Measurements from ENCODE around the gene ST3GAL4.
"Not testable (repeated sequence)": the region's sequence is repeated elsewhere in the genome, so short reads cannot be mapped to it uniquely, and the experiment has no call there.

ST3GAL4 gene

DNA sequence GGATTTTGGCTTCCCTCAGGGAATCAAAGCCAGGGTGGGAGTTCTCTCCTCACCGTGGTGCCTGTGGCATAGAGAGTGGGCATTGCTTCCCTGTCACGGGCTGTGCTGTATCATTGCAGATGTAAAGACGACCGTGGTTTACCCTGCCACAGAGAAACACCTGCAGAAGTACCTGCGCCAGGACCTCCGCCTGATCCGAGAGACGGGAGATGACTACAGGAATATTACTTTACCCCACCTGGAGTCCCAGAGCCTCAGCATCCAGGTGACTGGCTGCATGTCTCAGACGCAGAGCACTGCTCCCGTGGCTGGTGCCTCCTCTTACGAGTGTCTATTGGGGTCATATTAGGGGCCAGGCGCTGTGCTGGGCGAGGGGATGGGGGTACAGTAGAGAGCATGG lies 24.2 kb upstream of the ST3GAL4 start:
- DNase-seq = no peak

DNA sequence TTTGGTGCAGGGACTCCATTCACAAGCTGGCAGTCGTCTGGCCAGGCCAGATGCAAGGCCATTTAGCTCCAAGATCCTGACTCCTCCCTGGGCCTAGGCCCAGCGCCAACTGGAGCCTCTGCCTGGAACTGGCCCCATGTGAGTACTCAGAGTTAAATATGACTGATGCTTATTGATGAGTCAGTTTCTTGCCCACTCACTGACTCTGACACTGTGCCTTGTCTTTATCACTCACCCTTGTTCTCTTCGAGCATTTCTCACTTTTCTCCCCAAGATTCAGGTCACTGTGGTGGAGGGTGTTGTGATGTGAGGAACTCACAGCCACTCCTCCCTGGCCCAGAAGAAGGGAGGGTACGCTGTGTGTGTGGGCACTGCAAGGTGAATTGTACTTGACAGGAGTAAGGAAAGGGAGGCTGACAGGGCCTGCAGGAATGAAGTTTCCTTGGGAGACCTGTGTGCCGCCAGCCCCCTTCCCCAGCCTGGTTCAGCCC lies 23.2 kb upstream of the ST3GAL4 start:
- peak; percentile 86 for DNase-seq

- DNase-seq = no peak
Measured at GRCh38 chr11:126333142-126333541, 22.3 kb upstream of the ST3GAL4 start.

DNA sequence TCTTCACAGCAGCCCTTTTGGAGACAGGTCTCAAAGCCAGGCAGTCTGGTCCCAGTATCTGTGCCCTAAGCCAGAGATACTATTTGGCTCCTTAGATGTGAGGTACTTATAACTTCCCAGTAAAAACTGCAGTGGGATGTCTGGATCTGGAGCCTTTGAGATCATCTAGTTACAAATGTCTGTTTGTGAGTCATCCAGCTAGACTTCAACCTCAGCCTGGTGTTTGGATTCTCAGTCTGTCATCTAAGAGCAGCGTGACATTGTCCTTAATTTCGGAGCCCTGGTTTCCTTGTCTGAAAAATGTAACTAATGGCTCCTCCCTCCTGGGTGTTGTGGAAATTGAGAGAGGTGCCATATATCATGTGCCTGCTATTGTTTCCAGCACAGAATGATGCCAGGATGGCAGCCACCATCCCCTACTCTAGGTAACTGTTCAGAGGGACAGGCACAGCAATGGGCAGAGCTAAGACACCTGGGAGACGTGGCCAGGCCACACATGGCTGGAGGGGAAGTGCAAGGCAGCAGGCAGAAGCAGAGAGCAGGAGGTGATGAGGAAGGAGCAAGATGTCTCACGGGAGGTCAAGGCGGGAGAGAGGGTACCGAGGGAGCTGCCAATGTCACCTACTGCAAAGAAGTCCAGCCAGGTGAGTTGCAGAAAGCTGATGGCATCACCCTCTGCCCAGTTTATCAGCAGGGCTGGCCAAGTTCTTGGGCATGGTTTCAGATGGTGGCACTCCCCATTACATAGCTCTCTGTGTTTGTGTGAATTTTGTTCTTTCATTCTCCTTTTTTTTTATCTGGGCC lies 20.6 kb upstream of the ST3GAL4 start:
- peak; percentile 66 for DNase-seq

DNA sequence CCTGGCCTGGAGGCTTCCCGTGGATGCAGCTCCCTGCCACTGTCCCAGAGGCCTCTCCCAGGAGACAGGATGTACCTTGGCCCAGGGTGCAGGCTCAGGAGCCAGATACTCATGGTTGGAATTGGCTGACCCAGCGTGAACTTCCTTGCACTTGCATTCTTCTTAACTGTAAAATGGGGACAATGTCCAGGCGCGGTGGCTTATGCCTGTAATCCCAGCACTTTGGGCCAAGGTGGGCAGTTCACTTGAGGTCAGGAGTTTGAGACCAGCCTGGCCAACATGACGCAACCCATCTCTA lies 20.1 kb upstream of the ST3GAL4 start:
- no peak for DNase-seq

DNA sequence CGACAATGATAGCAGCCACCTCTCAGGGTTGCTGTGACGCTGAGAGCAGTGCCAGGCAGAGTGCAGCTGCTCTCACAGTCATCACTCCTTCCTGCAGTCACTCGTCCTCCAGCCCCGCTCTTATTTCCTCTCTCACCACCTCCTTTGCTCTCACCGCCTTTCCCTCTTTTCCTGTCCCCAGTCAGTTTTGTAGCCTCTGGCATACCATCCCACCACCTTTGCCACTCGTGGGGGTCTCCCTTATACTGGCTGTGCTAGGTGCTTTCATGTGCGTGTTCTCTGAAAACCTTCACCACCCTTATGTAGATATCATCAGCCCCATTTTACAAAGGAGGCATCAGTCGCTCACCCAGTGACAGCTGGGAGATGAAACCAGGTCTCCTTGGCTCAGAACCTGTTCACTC lies 19.3 kb upstream of the ST3GAL4 start:
- no peak for DNase-seq

DNA sequence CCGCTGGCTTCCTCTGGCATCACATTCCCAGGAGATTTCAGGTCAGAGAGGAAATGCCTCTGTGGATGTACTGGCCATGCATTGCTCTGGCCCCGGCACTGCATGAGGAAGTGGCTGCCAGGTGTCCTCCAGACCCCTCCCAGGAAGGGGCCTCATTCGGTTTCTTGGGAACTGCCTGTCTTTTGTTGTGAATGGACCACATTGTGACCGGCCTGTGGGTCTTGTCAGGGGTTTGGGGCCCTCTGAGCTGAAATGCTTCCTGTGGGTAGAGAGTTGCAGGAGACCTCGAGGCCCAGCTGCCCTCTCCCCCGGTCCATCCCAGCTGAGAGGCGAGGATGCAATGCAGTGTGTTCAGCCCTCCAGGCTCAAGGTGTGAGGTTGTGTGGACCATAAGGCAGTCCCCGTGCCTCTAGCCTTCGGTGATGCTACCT lies 18.8 kb upstream of the ST3GAL4 start:
- DNase-seq = no peak

GRCh38 chr11:126337126-126337473 lies 18.4 kb upstream of the ST3GAL4 start:
- no peak for DNase-seq

GRCh38 chr11:126337474-126338241 lies 17.8 kb upstream of the ST3GAL4 start:
- no peak for DNase-seq

DNA sequence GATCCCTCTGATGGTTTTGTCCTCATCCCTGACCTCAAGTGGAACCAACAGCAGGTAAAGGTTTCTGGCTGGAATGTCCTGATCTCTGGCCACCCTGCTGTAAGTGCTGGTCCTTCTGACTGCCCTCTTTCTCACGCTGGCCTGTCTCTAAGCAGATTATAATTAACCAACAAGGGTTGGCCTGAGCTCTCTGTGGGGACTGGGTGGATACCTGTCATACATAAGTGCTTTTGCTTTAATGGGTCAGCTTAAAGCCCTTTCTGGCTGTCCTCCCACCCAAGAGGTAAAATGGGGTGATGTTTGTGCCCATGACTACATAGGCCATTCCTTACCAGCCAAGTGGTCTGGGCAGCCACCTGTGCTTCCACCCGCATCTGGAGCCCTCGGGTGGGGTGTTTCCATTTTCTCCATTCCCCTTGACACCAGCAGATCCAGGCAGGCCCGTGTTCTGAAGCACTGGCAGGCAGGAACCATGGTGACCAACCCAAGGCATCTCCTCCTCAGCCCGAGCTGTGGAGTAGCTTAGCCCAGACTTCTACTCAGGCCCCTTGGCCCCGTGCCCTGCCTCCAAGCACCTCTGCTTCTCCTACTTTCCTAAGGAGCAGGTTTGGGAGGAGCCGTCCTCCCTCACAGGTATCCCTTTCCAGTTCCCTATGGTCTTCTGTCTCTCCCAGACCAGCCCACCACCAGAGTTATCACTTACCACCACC lies 17.0 kb upstream of the ST3GAL4 start:
- DNase-seq = no peak

DNA sequence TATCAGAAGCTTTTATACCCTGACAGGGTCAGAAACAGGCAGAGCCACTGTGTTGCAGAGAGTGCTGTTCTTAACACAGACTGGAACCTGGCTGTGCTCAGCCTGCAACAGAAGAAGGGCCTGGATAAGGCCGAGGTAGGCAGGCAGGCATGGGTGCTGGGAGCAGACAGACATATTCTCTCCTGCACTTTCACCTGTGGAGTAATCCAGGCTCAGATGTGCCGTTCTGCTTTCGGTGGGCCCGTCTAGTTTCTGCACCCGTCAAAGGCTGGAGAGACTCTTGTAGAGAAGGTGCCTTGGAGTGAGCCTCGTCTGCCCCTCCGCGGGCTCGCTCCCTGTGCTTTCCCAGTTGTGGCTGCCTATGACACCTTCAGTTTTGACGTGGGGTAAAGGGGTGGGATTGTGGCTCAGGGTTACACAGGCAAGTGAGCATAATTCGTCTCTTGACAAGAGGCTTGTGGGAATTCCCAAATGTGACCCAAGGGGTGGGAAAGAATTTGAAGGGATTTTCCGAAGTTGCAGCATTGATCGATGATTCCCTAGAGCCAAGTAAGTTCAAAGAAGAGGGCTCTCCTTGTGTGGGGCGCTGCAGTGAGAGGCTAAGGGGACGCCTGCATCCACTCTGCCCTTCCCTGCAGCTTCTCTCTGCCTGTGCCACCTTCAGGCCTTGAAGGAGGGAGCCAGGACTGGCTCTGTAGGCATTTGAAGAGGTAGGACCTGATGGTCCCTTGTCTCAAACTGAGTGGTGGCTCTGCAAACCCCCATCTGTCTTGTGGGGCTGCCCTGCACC lies 16.2 kb upstream of the ST3GAL4 start:
- DNase-seq = no peak

DNA sequence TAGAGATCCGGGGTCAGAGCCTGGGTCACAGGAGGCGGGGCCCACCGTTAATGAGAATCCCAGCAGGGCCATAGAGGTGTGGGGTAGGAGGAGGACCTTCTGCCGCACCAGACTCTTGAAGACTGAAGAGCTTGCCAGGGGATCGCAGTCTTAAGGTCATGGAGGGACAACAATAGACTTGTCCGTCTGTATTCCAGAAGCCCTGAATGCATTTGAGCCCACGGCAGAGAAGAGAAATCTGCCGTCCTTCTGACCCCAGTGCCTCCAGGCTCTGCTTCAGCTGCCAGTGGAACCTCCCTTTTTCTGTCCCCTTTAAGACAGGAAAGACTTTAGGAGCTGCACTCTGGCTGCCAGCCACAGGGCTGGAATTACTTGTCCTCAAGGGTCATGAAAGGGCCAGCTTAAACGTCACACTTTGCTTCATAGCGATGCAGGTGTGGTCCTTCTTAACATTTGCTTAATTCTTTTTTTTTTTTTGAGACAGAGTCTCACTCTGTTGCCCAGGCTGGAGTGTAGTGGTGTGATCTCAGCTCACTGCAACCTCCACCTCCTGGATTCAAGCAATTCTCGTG lies 15.5 kb upstream of the ST3GAL4 start:
- no peak for DNase-seq

GRCh38 chr11:126340960-126341606 lies 14.4 kb upstream of the ST3GAL4 start:
- DNase-seq = no peak

DNA sequence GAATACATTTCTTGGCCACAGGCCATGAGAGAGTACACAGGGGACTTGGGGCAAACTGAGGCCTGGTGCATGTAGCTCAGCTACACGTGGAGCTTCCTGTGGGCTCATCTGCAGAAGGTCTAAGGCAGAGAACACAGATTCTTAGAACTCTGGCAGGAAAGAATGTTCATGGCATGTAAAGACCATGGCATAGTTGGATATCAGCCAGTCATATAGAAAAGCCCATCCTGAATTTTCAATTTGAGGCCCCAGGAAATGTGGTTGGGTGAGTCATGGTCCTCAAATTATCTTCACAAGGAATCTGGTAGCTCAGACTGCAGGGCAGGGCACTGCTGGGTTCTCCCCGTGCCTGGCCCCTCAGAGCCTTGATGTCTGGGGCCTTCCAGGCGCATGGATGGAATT lies 13.7 kb upstream of the ST3GAL4 start:
- DNase-seq = peak; percentile 97

DNA sequence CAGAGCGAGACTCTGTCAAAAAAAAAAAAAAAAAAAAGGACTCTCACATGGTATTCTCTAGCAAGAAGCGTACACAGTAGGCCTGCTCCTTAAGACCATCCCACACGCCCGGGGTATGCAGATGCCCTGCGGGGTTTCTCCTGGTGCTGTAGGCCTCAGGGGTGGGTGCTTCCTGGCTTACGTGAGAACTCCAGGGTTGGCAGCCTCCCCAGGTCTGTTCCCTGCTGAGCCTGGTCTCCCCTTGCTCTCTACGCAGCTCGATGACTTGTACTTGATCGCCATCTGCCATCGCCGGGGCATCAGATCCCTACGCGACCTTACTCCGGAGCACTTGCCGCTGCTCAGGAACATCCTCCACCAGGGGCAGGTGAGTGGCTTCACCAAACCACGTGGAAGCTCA lies 12.4 kb upstream of the ST3GAL4 start:
- DNase-seq = no peak

DNA sequence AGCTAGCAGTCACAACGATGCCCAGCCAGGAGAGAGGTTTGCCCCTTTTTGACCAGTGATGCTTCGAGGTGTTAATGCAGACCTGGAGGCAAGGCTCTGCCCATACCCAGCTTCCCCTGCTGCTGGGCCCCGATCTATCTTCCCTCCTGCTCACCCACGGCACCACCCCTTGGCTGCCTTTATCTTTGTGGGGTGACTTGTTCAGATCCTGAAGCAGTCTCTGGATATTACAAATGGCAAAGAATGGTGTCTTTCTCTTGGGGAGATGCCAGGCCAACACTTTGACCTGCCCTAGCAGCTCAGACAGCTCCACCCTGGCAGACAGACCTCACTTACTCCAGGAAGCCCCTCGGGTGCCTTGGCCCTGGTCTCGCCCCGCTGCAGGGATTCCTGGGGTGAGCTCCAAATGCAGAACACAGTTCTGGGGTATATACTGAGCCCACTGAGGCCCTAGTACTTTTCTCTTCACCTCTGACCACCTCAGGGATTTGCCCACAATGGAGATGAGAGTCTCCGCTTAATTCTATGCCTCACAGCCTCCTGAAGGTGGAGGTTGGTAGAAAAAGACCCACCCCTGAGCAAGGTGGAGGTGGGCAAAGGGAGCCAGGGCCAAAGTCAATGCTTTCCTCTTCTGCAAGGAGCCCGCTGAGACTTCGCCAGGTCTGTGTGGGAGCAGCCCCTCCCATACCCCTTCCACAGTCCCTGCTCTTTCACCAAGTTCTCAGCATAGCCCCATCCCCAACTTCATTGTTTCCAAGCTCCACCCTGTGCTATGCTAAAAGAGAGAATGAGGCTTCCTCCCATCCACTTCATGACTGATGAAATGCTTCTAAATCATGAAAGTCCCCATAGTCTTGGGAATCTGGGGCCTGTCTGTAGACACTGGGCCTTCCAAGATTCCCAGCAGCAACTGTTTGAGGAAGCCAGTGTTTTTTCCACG lies 11.1 kb upstream of the ST3GAL4 start:
- no peak for DNase-seq

DNA sequence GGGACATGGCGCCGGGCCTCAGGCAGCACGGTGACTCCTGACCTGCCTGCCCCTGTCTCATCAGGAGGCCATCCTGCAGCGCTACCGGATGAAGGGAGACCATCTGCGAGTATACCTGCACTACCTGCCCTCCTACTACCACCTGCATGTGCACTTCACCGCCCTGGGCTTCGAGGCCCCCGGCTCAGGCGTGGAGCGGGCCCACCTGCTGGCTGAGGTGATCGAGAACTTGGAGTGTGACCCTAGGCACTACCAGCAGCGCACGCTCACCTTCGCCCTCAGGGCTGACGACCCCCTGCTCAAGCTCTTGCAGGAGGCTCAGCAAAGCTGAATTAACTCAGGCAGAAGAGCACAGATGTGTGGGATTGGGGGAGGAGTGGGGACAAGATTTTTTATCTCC lies 10.2 kb upstream of the ST3GAL4 start:
- DNase-seq = no peak

DNA sequence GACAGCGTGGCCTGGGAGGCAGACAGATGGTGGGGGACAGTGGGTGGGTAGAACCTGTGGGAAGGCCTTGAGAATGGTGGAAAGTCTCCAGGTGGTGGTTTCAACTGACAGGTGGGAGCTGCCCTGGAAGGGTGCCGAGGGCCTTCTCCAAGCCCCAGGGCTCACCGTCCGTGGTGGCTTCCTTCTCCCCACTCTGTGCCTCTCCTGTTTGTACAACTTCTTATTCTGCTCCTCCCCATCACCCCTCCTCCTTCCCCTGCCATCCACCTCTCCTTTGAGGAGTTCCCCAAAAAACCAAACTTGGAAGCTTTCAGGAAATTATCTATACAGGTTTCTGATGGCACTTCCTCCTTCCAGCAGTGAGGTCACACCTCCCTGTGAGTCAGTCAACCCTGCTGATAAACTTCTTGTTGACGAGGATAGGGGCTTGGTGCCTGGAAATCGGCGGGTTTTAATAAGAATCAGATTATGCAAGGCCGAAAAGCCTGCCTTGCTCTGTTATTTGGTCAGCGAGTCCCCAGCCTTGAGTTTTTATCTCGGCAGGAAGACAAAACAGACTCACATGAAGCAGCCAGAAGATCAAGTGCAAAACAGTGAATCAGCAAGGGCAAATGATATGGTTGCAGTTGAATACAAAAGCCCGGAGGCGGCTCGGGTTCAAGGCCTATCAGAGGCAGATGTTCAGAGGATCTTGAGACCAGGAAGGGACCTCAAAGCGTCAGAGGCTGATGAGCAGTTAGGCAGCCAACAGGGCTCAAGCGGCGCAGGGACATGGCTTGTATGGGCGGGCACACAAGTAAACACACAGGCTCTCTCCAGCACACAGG lies 9.5 kb upstream of the ST3GAL4 start:
- peak; percentile 52 for DNase-seq

- no peak for DNase-seq
Measured at GRCh38 chr11:126346586-126346940, 8.9 kb upstream of the ST3GAL4 start.

- not testable (repeated sequence) for DNase-seq
Measured at GRCh38 chr11:126346946-126347345, 8.5 kb upstream of the ST3GAL4 start.

Measured in fibroblast of skin of scalp (primary cell).